22Rv1 (cell line): ENCODE measurements around the gene ILF3.

ENCODE experiments used
- CTCF ChIP-seq: fragments of 450-650 bp; IDR thresholded peaks from 2 replicates; pipeline ENCODE4 v1.5.1; 2017; ENCODE audit warnings: mild to moderate bottlenecking
- ZFX ChIP-seq: fragments of 450-650 bp; IDR thresholded peaks from 2 replicates; pipeline ENCODE4 v1.6.1; 2017; ENCODE audit warnings: antibody characterized with exemption, borderline replicate concordance

- no peak for TF ChIP-seq CTCF
- TF ChIP-seq ZFX: no peak
Measured at GRCh38 chr19:10639836-10640235, 14.3 kb upstream of the ILF3 start.
